DMS79 treated with DMSO at 0.1 percent for 48 hours (cell line): ENCODE results near the gene MRPL40.
A peak's percentile ranks its signal among the peaks of the same experiment; 100 is the strongest.

Experiments
- DNase-seq: peaks from one replicate; lab custom pipeline; 2025; lab: John Stamatoyannopoulos, UW

The MRPL40 gene

GRCh38 chr22:19463491-19464469 lies 31.4 kb downstream of the MRPL40 start:
- DNase-seq: no peak

- DNase-seq: no peak
These were observed 32.2 kb downstream of the MRPL40 start for GRCh38 chr22:19464546-19464945.

- DNase-seq: no peak
These were observed 32.6 kb downstream of the MRPL40 start for GRCh38 chr22:19464975-19465374.

- DNase-seq: no peak
These were observed 33.9 kb downstream of the MRPL40 start for GRCh38 chr22:19466126-19466716.

- no peak for DNase-seq
These were observed 34.8 kb downstream of the MRPL40 start for GRCh38 chr22:19466848-19467752.

- no peak for DNase-seq
These were observed 35.6 kb downstream of the MRPL40 start for GRCh38 chr22:19467912-19468311.

- DNase-seq: no peak
These were observed 37.1 kb downstream of the MRPL40 start for GRCh38 chr22:19469421-19469820.

GRCh38 chr22:19470010-19470409 lies 37.7 kb downstream of the MRPL40 start:
- no peak for DNase-seq

GRCh38 chr22:19471572-19471971 lies 39.2 kb downstream of the MRPL40 start:
- no peak for DNase-seq

- DNase-seq: no peak
These were observed 39.9 kb downstream of the MRPL40 start for GRCh38 chr22:19472233-19472632.

- DNase-seq: no peak
These were observed 41.2 kb downstream of the MRPL40 start for GRCh38 chr22:19473578-19473977.

- DNase-seq: no peak
These were observed 43.7 kb downstream of the MRPL40 start for GRCh38 chr22:19476023-19476422.

- peak; percentile 3 for DNase-seq
These were observed 45.1 kb downstream of the MRPL40 start for GRCh38 chr22:19477321-19478044.

GRCh38 chr22:19478045-19478900 lies 45.9 kb downstream of the MRPL40 start:
- DNase-seq: no peak

GRCh38 chr22:19478901-19479354 lies 46.6 kb downstream of the MRPL40 start, which contains the start of gene UFD1:
UFD1 (minus strand) TSS chr22:19479193; CDS start chr22:19479085, 108 bp downstream.
- no peak for DNase-seq

GRCh38 chr22:19479355-19480172 lies 47.2 kb downstream of the MRPL40 start, which contains the start of gene CDC45:
CDC45 (plus strand) TSS chr22:19479920; CDS start chr22:19479969, 49 bp downstream.
- DNase-seq: peak; percentile 85

- DNase-seq: no peak
These were observed 47.8 kb downstream of the MRPL40 start for GRCh38 chr22:19480173-19480568.

- DNase-seq: no peak
These were observed 48.4 kb downstream of the MRPL40 start for GRCh38 chr22:19480789-19481188.

GRCh38 chr22:19482297-19482696 lies 50.0 kb downstream of the MRPL40 start:
- DNase-seq: no peak
